NOMO-1 treated with DMSO at 0.1 percent for 48 hours (cell line): ENCODE data around the gene LRRC49.
"Not testable (repeated sequence)": the region's sequence is repeated elsewhere in the genome, so short reads cannot be mapped to it uniquely, and the experiment has no call there.

Experiments
- DNase-seq: peaks from one replicate; lab custom pipeline; 2025; ENCODE audit not compliant: unreplicated experiment; lab: John Stamatoyannopoulos, UW

LRRC49 gene

DNA sequence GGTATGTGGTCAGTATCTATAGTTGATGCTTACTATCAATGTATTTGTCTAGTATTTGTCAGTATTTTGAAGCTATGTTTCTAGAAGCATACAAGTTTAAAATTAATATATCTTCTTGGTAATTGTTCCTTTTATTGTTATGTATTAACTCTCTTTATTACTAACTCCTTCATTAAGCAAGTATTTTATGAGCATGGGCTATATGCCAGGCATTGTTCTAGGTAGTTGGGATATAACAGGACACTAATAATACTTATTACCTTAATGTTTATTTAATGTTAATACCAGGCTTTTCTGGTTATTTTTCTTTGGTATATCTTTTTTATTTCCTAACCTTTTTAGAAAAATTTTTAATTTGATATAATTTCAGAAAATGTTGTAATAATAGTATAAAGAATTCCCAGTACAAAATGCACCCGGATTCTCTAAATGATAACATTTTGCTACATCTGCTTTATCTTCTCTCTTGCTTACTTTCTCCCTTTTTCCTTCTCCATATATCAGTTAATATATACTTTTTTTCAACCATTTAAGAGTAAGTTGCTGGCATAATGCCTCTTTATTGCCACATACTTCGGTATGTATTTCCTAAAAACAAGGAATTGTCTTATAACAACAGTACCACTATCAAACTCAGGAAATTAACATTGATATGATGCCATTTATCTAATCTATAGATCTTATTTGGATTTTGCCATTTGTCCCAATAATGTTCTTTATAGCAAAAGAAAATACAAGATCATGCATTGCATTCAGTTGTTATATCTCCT lies 30.9 kb downstream of the LRRC49 start:
- DNase-seq, result no peak

DNA sequence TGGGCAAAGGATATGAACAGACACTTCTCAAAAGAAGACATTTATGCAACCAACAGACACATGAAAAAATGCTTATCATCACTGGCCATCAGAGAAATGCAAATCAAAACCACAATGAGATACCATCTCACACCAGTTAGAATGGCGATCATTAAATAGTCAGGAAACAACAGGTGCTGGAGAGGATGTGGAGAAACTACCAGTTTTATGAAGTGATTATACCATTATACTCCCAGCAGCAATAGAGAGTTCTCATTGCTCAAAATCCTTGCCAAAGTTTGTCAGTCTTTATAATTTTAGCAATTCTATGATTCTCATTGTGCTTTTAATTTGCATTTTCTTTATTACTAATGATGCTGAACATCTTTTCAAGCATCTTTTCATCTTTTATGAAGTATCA lies 34.3 kb downstream of the LRRC49 start:
- not testable (repeated sequence) for DNase-seq

DNA sequence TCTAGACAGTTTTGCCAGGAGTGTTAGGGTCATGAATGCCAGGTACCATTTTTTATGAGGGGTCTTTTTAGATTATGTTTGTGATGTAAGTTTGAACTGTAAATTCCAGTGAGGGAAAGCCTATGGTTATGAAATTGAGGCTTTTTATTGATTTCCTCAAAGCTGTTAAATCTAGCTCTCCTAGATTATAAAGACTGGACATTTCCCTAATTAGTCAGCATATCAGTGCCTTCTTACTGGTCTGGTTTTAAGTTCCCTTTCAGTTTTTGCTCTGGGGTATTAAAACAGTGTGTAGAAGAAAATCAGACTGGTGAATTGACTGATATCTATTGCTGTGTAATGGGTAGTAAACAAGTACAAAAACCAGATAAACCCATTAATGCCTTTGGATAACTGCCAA lies 39.2 kb downstream of the LRRC49 start:
- peak; percentile 11 for DNase-seq

DNA sequence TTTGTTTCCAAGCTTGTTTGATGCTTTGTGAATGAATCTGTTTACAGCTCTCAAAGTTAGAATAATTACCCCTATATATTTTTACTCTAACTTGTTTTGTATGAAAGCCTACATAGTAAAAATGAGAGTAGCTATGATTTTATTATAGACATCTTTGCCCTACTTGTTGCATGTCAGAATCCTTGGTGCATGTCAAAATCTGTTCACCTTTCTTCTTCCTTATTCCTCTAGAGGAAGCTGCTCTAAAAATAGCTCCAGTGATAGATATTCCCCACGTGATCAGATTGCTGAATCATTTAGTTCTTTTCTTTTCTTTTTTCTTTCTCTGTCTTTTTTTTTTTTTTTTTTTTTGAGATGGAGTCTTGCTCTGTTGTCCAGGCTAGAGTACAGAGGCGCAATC lies 39.8 kb downstream of the LRRC49 start:
- peak; percentile 45 for DNase-seq

DNA sequence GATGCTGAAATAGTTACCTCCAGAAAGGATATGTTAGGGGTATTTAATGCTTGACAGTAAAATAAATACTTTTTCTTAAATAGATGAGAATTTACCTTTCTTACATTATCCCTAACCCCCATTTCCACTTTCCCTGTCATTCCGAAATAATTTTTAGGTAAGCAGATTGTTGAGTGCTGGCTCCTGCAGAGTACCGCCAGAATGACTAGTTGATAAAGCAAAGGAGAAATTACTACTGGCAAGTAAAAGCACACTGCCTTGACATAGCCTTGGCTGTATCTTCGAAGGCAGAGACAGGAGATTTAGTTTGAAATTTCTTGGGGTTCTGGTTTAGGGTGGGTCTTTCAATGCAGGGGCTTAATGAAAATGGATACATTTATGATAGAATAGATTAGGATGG lies 40.8 kb downstream of the LRRC49 start:
- DNase-seq, result no peak

DNA sequence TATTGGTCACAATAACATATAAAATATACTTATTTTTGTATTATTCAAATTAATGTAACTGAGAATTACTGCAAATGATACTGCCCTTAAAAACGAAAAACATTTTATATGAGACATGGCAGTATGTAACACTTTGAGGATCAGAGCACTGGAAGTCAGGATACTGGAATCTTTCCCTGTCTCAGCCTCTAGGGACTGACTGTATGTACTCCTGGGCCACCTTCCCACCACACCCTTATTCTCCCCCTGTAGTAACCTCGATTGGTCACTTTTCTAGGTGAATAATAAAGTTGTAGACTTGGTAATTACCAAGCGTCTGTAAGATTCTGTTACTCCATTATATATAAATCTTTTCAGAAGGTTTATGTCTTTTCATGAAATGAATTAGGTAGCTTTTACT lies 43.0 kb downstream of the LRRC49 start:
- no peak for DNase-seq

DNA sequence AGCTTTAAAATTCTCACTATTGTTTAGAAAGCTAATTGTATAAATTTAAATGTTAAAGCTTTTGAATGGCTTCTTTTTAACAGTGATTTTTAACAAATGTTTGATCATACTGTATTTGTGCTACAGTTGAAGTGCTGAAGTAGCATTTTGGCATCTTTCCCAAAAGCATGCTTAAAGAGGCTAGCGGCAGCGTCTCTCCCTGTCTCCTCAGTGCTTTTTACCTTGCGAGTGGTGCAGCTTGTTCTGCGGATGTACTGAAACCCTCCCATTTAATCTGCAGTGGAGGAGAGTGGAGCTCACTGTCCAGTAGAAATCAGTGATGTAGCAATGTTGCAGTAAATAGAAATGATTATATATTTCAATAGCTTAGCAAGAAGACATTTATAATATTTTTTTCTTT lies 43.7 kb downstream of the LRRC49 start:
- no peak for DNase-seq

DNA sequence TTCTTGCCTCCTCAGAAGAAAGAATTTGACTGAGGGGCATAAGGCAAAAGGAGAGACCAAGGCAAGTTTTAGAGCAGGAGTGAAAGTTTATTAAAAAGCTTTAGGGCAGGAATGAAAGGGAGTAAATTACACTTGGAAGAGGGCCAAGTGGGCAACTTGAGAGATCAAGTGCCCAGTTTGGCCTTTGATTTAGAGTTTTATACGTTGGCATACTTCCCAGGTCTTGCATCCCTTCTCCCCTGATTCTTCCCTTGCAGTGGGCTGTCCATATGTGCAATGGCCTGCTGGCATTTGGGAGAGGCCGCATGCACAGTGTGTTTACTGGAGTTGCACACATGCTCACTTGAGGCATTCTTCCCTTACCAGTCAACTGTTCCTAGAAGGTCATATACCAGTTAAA lies 50.7 kb downstream of the LRRC49 start:
- DNase-seq, result not testable (repeated sequence)

DNA sequence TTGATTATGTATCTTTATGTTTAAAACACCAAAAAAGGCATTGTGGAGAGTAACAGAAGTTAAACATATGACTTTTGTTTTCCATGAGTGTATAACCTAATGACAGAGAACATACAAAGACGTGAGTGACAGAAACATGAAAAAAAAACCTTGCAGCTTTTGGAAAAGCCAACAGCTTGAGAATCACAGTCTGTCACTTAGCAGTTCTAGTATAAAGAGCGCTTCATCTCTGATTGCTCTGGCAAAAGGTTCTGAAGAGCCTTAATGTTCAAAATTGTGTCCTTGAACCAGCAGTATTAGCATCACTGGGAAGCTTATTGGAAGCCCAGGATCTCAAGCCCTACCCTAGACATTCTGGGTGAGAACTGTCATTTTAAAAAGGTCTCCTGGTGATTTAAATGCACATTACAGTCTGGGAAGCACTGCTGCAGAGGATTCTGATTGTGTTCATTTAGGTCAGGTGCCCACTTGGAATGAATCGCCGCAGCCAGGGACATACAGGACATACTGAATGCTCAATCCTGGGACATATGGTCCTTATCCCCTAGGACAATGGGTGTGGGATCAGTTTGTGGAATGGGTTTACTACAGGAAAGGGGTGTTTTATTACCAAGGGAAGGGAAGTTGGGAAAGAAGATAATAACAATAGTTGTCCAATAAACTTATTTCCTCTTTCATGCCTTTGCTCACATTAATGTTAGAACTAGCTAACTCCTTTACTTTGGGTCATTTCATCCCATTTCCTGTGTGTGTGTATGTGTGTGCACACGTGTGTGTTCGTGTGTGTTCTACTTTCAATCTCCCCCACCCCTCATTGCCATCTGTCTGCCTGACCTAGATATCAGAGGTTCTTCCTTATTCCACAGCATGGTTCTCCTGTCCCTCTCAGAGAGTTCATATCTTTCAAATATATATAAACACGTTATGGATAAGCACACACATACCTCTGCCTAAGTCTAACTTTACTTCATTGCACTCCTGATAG lies 55.0 kb downstream of the LRRC49 start:
- DNase-seq, result peak; percentile 9

DNA sequence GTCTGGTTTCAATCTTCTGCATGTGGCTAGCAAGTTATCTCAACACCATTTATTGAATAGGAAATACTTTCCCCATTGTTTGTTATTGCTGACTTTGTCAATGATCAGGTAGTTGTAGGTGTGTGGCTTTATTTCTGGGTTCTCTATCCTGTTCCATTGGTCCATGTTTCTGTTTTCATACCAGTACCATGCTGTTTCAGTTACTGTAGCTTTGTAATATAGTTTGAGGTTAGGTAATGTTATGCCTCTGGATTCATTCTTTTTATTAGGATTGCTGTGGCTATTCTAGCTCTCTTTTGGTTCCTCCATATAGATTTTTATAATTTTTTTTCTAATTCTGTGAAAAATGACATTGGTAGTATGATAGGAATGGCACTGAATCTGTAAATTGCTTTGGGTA lies 58.3 kb downstream of the LRRC49 start:
- DNase-seq, result no peak

DNA sequence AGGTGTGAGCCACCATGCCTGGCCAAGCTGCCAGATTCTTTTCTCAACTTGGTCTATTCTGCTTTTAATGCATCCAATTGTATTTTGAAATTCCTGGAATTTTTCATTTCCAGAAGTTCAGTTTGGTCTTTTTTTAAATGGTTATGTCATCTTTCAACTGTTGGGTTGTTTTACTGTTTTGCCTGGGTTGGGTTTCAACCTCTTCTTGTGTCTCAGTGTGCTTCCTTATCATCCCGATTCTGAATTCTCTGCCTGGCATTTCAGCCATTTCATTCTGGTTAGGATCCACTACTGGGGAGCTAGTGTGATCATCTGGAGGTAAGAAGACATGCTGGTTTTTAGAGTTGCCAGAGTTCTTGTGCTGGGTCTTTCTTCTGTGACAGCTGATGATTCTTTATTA lies 61.5 kb downstream of the LRRC49 start:
- no peak for DNase-seq

DNA sequence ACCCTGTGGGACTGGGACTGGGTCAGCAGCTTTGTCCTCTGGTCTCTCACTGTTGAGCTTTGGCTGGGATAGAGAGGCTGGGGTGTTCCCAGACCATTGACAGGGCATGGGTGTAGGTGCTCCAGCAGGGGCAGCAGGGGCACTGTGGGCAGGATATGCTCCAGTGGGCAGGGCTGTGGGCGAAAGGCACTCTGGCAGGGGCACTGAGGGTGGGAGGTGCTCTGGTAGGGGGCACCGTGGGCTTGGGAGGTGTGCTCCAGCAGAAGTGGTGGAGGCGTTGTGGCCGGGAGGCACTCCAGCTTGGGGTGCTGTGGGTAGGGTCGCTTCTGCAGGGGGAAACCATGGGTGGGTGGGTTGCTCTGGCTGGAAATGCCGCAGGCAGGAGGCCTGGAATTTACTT lies 62.1 kb downstream of the LRRC49 start:
- no peak for DNase-seq

DNA sequence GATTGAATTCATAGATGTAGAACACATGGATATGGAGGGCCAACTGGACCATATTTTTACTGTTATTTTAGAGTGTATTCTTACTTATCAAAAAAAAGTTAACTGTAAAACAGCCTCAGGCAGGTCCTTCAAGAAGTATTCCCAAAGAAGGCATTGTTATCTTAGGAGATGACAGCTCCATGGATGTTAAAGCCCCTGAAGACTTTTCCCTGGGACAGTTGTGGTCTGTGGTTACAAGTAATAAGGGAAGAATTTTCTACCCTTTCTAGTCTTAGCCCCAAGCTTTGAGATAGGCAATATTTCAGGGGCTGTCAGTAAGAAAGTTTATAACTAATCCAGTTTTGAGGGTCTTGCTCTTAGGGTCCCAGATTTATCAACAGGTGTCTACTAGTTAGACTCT lies 62.5 kb downstream of the LRRC49 start:
- DNase-seq, result no peak

DNA sequence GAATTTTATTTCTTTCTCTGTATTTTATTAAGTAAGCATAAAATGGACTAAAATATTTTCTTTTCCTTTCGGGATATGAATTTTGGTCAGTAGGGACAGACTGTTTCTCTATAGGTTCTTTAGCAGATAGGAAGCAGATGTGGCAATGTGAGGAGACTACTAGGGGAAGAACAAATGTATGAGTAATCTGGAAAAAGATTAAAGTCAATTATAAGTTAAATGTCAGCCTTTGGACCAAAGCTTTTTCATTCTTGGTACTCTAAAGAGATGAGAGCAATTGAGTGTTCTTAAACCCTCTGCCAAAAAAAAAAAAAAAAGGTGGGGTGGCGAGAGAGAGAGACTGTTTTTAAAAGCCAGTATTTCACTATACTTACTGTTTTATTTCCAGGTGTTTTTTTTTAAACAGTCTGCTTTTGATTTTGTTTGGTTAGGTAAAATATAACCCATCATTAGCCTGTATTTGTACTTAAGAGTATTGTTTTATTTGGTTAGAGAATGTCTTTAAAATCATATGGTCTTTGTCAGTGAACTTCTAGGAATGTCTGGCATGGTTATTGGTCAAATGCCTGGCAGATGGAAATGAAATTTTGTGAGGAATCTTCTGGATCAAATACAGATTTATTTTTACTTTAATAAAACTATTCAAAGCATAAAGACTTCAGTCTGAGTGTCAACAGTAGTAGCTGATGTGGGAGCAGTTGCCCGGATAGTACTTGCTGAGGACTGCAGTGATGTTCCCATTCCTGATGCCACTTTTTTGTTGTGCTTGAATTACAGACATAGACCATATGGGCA lies 63.8 kb downstream of the LRRC49 start:
- DNase-seq, result no peak

DNA sequence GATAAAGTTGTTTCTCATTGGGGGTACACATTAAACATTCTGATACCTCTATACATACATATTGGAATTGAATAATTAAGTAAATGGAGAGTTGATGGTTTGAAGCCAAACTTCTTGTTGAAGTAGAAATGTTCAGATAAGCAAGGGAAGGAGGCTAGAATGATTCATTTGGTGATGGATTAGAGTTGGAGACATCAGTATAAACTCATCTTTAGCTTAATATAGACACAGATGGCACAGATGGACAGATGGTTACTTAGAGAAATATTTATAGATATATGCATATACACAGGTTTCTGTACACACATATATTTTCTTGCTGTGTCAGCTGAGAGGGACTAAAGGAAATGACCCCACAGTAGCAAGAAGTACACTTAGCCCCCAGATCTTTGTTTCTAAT lies 69.5 kb downstream of the LRRC49 start:
- no peak for DNase-seq

DNA sequence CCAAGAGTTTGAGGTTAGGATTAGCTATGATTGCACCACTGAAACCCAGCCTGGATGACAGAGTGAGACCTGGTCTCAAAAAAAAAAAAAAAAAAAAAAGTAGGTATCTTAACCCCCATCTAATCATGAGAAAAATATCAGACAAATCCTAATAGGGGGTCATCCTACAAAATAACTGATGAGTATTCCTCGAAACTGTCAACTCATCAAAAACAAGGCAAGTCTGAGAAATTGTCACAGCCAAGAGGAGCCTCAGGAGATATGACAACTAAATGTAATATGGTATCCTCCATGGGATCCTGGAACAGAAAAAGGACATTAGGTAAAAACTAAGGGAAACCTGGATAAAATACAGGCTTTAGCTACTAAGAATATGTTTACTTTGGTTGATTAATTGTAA lies 70.6 kb downstream of the LRRC49 start:
- DNase-seq, result no peak

DNA sequence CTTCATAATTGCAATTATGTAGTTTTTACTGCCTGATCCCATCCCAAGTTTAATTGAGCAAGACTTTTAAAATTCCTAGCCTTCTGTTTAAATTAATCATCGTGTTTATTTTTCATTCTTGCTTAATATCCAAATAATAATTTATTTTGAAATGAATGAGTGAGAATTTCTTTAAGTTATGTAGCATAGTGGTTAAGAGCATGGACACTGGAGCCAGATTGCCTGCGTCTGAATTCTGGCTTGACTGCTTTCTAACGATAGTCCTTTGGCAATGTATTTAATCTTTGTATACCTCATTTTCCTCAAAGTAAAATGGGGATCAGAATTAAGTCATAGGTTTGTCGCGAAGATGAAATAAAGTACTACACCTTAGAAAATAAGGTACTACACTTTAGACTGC lies 71.4 kb downstream of the LRRC49 start:
- DNase-seq, result no peak

DNA sequence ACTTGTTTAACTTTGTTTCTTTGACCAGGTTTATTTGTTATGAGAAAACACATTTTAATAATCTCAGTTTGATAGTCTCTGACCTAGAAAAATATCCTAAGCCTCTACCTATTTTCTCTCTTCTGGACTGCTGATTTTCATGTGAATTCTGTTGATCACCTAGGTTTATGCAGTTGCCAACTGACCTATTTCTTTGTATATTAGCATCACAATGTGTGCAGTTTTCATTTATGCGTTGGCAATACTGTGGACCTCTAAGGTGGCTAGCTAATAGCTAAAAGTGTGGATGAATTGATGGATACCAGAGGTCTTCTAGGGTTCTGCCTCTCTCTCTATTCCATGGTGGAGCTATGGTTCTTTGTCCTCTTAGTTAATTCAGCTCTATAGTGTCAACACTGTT lies 72.1 kb downstream of the LRRC49 start:
- no peak for DNase-seq

DNA sequence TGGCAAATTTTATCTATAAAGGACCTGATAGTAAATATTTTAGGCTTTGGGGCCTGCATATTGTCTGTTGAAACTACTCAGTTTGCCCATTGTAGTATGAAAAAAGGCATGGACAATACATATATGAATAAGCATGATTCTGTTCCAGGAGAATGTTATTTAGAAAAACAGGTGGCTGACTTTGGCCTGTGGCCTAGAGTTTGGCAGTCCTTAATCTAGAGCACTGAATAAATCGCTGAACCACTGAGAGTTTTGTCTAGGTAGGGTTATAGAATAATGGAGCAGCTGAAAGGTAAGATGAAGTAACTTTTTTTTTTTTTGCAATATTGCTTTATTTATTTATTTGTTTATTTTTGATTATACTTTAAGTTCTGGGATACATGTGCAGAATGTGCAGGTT lies 75.0 kb downstream of the LRRC49 start:
- DNase-seq, result no peak

DNA sequence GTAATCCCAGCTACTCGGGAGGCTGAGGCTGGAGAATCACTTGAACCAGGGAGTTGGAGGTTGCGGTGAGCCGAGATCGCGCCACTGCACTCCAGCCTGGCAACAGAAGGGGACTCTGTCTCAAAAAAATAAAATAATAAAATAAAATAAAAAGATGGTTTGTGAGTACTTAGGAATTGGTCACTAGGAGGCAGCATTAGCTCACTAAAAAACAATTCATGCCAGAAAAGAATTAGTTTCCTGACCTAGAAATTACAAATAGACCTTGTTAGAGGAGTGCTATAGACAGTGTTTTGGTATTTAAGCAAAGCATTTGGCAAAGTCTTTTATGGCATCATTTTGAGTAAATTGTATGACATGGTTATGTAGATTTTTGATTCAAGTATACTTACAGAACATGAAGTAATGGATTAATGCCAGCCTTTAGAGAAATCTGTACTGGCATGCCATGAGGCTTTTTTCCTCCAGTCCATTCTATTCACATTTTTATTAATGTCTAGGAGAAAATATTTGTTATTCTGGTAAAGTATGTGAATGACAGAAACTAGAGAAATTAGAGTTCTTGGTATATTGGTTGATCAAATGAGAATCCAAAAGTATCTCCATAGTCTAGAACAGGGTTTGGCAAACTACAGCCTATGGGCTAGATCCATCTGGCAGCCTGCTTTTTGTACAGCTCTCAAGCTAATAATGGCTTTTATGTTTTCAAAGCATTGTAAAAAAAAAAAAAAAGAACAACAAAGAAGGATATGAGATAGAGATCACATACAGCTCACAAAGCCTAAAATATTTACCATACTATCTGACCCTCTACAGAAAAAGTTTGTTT lies 81.6 kb downstream of the LRRC49 start:
- DNase-seq, result no peak

DNA sequence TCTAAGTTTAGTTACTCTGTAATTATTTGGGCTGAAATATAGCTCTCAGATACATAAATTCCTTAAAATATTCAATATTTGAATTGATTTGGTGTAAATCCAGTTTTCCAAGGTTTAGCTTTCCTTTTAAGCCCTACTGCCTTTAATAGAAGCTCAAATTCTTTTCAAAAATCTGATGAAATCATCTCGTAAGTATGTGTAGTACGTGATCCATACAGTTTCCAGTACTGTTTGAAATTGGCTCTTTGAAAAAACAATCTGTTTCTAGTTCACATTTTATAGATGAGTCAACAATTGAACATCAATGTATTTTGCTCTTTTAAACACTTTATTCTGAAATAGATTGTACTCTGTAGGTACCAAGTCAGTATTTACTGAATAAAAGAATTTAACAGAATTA lies 84.2 kb downstream of the LRRC49 start:
- DNase-seq, result no peak
